Breast epithelium (tissue), 3 donors: ENCODE data around the gene MORN1.

Experiments
- CTCF ChIP-seq, 3 donors: fragments of 450-650 bp; IDR thresholded peaks; one replicate each; pipeline ENCODE4 v1.5.1; 2016 to 2017; ENCODE audit warnings: antibody characterized with exemption in 3 of 3, mild to moderate bottlenecking in 3 of 3, moderate library complexity in 3 of 3
- POLR2A ChIP-seq: fragments of 450-650 bp; IDR thresholded peaks from one replicate; pipeline ENCODE4 v1.6.1; 2016; ENCODE audit warnings: antibody characterized with exemption, mild to moderate bottlenecking, moderate library complexity

- TF ChIP-seq CTCF (IDR thresholded peaks at IDR 0.05) (no peak), POLR2A (no peak)
Observed at GRCh38 chr1:2275796-2276536, 115.4 kb downstream of the MORN1 start.
